GM12872 (cell line): ENCODE measurements around the gene CDIPT.

Experiments
- TF ChIP-seq, protein P1 (sequence below): IDR thresholded peaks from 3 replicates; pipeline ENCODE4 v1.5.1; 2011; ENCODE audit warnings: low read depth, mild to moderate bottlenecking, low read length, moderate library complexity; ENCODE audit not compliant: insufficient read depth

CDIPT gene, protein sequence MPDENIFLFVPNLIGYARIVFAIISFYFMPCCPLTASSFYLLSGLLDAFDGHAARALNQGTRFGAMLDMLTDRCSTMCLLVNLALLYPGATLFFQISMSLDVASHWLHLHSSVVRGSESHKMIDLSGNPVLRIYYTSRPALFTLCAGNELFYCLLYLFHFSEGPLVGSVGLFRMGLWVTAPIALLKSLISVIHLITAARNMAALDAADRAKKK

DNA sequence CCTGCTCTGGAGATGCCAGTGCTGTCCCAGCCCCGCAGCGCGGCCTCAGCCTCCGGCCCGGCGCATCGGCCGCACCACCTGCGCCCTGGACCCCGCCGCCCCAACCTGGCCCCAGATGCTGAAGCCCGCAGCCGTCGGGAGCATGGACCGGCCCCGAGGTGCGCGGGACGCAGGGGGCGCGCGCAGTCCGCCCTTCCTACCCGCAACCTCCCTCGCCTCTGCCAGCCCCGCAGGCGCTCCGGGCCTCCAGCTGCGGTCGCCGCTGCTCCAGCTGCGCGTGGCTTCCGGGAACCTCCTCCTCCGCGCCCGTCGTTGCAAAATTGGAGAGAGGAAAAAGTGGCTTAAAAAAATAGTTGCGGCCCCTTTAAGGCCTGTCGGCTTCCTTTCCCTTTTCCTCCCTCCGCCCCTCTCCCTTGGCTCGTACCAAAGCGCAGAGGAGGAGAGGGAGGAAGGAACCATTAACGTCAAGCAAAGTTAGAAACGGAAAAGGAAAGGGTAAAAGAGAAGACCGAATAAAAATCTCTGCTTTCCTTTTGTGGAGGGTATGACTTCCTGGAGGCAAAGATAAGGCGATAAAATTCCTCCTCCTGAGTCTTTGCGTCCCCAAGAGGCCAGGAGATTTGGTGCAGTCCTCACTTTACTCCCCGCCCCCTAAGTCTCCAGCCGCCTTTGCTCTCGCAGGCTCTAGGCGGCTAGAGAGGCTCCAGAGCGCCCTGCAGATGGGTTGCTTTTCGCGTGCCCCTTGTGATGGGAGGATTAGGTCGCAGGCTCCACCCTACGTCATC is at the start of gene CDIPT:
CDIPT (minus strand) TSS at position 343 of the 785 bp plus-strand sequence. CDS start 369 bp downstream, outside the sequence.
- TF ChIP-seq, protein P1, sequence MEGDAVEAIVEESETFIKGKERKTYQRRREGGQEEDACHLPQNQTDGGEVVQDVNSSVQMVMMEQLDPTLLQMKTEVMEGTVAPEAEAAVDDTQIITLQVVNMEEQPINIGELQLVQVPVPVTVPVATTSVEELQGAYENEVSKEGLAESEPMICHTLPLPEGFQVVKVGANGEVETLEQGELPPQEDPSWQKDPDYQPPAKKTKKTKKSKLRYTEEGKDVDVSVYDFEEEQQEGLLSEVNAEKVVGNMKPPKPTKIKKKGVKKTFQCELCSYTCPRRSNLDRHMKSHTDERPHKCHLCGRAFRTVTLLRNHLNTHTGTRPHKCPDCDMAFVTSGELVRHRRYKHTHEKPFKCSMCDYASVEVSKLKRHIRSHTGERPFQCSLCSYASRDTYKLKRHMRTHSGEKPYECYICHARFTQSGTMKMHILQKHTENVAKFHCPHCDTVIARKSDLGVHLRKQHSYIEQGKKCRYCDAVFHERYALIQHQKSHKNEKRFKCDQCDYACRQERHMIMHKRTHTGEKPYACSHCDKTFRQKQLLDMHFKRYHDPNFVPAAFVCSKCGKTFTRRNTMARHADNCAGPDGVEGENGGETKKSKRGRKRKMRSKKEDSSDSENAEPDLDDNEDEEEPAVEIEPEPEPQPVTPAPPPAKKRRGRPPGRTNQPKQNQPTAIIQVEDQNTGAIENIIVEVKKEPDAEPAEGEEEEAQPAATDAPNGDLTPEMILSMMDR = peak; percentile 86

DNA sequence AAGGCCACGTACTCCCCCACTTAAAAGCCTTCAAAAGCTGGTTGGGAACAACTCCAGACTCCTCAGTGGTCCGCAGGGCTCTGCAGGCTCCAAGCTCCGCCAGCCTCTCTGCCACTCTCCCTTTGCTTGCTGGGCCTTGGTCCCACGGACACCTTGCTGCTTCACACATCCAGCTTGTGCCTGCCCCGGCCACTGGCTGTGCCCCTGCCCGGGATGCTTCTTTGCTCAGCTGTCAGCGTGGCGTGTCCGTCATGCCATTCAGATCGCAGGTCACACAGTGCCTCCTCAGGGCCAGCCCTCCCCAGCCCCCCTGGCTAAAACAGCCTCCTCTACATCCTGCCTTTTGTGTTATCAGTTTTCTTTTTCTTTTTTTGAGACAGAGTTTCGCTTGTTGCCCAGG is 49.1 kb upstream of the CDIPT start:
- TF ChIP-seq, protein P1 = no peak

DNA sequence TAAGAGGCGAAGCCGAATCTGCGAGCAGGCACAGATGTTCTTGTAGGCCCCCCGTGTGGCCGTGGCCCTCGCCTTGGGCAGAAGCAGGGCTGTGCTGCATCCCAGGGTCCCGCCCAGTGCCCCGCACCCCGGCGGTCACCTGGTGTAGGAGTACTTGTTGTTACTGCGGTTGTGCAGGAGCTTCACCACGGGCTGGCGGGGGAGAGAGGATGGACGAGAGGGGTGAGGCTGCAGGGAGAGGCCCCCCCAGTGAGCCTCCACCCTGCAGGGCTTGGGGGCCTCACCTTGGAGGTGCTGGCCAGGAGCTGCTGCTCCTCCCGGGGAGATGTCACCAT is 48.6 kb upstream of the CDIPT start:
- TF ChIP-seq, protein P1 = no peak

DNA sequence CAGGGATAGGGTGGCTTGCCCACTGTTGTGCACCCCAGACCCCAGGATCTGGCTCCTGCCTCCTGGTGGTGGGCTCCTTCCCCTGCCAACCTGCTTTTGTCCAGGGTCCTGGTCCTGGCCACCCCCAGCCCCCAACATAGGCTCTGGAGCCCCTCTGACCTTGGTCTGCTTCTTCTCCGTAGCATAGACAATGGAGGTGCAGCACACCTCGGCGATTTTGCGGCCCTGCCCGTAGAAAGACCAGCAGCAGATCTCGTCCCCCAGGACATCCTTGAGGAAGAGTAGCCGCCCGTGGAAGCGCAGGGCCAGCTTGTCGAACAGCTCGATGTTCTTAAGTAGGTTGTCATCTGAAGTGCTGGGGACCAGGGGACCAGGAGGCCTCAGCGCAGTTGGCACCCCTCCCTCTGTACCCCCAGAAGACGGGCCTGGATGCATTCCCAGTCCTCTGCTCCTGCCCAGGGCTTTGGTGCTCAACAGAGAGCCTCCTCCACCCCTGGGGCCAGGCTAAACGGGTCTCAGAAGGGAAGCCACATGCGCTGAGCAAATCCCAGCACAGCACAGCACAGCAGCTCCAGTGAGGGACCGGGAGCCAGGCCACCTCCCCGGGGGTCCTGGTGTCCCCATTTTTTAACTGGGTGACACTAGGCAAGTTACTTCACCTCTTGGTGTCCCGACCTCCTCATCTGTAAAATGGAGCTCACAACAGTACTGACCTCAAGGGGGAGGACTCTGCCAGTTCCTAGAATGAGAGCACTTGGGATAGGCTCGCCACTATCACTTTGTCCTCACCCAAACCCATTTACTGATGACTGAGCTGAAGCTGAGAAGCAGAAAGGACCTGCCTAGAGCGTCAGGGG is 48.0 kb upstream of the CDIPT start:
- TF ChIP-seq, protein P1 = no peak

DNA sequence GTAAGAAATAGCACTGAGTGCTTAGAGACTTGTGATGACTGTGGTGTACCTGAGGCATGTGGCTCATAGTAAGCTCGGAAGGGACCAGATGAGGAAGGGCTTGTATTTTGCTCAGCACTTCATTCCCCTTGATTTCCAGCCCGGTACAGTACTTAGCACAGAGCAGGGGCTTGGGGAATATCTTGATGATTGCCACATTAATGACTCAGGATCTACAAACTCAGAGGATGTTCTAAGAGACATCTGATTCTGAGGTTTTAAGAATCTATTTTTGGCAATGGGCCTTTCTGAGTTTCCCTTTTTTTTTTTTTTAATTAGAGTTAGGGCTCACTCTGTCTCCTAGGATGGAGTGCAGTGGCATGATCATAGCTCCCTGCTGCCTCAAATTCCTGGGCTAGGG is 46.4 kb upstream of the CDIPT start:
- TF ChIP-seq, protein P1 = no peak

DNA sequence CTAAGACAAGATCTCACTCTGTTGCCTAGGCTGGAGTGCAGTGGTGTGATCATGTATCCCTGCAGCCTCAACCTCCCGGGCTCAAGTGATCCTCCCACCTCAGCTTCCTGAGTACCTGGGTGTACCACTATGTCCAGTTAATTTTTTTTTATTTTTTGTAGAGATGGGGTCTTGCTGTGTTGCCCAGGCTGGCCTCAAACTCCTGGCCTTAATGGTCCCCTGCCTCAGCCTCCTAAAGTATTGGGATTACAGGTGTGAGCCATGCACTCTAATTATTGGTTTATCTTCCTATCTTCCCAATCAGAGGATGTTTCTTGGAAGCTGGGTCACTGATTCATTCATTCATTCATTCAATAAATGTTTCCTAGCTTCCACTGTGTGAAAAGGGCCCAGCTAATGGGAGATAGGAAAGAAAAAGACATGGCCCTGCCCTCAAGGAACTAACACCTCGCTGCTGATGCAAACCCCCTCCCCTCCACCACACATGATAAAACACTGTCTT is 45.7 kb upstream of the CDIPT start:
- TF ChIP-seq, protein P1 = no peak

DNA sequence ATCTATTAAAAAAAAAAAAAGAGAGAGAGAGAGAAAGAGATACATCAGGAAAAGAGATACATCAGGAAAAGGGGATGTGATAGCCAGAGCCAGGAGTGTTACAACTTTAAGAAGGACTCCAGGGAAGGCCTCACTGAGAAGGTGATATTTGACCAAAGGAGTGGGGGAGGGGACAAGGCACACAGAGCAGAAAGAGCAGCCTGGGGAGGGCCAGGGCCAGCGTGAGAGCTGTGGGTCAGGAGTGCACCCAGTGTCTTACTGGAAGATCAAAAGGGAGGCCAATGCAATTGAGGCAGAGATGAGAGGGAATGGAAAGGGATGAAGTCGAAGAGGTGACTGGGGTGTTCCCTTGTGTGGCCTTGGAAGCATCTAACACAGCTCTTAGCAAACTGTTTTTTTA is 44.9 kb upstream of the CDIPT start:
- TF ChIP-seq, protein P1 = no peak
